SU-DHL-6 (cell line): ENCODE results near the gene DDX51.

Source experiments
- CTCF ChIP-seq: fragments of 200-600 bp; sonication (generic); IDR thresholded peaks from one replicate; pipeline ENCODE4 v1.5.1; 2017; ENCODE audit warnings: antibody characterized with exemption, mild to moderate bottlenecking, low read length, moderate library complexity; ENCODE audit not compliant: insufficient read depth, poor library complexity, severe bottlenecking
- EZH2phosphoT487 ChIP-seq: fragments of 200-600 bp; sonication (generic), shearing (Covaris generic); conservative IDR thresholded peaks from 2 replicates; pipeline ENCODE4 v1.6.1; 2018; ENCODE audit warnings: mild to moderate bottlenecking, antibody characterized with exemption, low read length, moderate library complexity, mixed read lengths

- peak; percentile 91 for TF ChIP-seq CTCF
- no peak for TF ChIP-seq EZH2phosphoT487
Measured at GRCh38 chr12:132153501-132154340, 9.6 kb upstream of the DDX51 start.
